OCI-LY7 (cell line): Measurements from ENCODE around the gene MRPL50. TPM values are rescaled to one million over a fixed set of nuclear protein-coding genes. Genes with fewer than 3 reads are reported as not detected.

Source experiments
- BruUV-seq: library from RNA; stranded (reverse); fragments of 400-500 nt; replicated peaks from 2 replicates; lab custom pipeline; 2021; lab: Mats Ljungman, UMichigan
- CTCF ChIA-PET: fragments of 300-600 bp; sonication (Branson Sonifier 250); formaldehyde crosslinking; loops from one replicate; lab custom pipeline; 2022; ENCODE audit warnings: antibody characterized with exemption; ENCODE audit not compliant: unreplicated experiment; lab: Charles Lee
- POLR2A ChIA-PET: fragments of 300-600 bp; sonication (Branson Sonifier 250); formaldehyde crosslinking; loops from one replicate; lab custom pipeline; 2022; ENCODE audit warnings: antibody characterized with exemption; lab: Charles Lee
- DNase-seq: peaks from one replicate; pipeline ENCODE4 v3.0.0-alpha.2; 2015; ENCODE audit warnings: low spot score
- H2AFZ ChIP-seq: fragments of 200-600 bp; sonication (generic), shearing (Covaris generic); 2 replicates; pipeline ENCODE4 v1.6.1; 2014; ENCODE audit warnings: mild to moderate bottlenecking, antibody characterized with exemption, low read length, moderate library complexity
- H3K27ac ChIP-seq: fragments of 200-600 bp; sonication (generic); 2 replicates; pipeline ENCODE4 v1.5.1; 2014; ENCODE audit warnings: mixed run types, low read depth, mild to moderate bottlenecking, moderate library complexity, low read length, inconsistent platforms; ENCODE audit not compliant: poor library complexity, severe bottlenecking
- H3K36me3 ChIP-seq: fragments of 200-600 bp; sonication (generic); 2 replicates; pipeline ENCODE4 v1.6.1; 2014; ENCODE audit warnings: mild to moderate bottlenecking, antibody characterized with exemption, low read length, moderate library complexity, mixed read lengths; ENCODE audit not compliant: insufficient read depth
- H3K4me1 ChIP-seq: fragments of 200-600 bp; sonication (generic); 2 replicates; pipeline ENCODE4 v1.5.1; 2014; ENCODE audit warnings: mild to moderate bottlenecking, low read length; ENCODE audit not compliant: insufficient read depth, poor library complexity, severe bottlenecking
- H3K4me2 ChIP-seq: fragments of 200-600 bp; sonication (generic); 2 replicates; pipeline ENCODE4 v1.6.1; 2014; ENCODE audit warnings: mild to moderate bottlenecking, low read length
- H3K4me3 ChIP-seq: fragments of 200-600 bp; sonication (generic); 2 replicates; pipeline ENCODE4 v1.5.1; 2014; ENCODE audit warnings: mild to moderate bottlenecking, low read depth, low read length; ENCODE audit not compliant: poor library complexity, severe bottlenecking
- H3K79me2 ChIP-seq: fragments of 200-600 bp; sonication (generic); 2 replicates; pipeline ENCODE4 v1.6.1; 2016; ENCODE audit warnings: low read depth, mild to moderate bottlenecking, low read length, moderate library complexity, mixed read lengths; ENCODE audit not compliant: insufficient read depth
- H3K9me2 ChIP-seq: fragments of 200-600 bp; sonication (generic); 2 replicates; pipeline ENCODE4 v1.6.1; 2016; ENCODE audit warnings: mild to moderate bottlenecking, low read length, mixed read lengths; ENCODE audit not compliant: insufficient read depth
- H3K9me3 ChIP-seq: fragments of 200-600 bp; sonication (generic); 2 replicates; pipeline ENCODE4 v1.6.1; 2014; ENCODE audit warnings: mild to moderate bottlenecking, mixed run types, low read length, mixed read lengths
- H4K20me1 ChIP-seq: fragments of 200-600 bp; sonication (generic); 2 replicates; pipeline ENCODE4 v1.6.1; 2014; ENCODE audit warnings: mild to moderate bottlenecking, antibody characterized with exemption, low read length, moderate library complexity, mixed read lengths; ENCODE audit not compliant: insufficient read depth
- CTCF ChIP-seq: fragments of 200-600 bp; sonication (generic); conservative IDR thresholded peaks from 2 replicates; pipeline ENCODE4 v1.5.1; 2014; ENCODE audit warnings: mild to moderate bottlenecking, antibody characterized with exemption, low read length, moderate library complexity, mixed read lengths
- EZH2phosphoT487 ChIP-seq: fragments of 200-600 bp; sonication (generic); IDR thresholded peaks from 2 replicates; pipeline ENCODE4 v1.6.1; 2018; ENCODE audit warnings: low read depth, borderline replicate concordance, mild to moderate bottlenecking, mixed run types, antibody characterized with exemption, low read length, moderate library complexity, mixed read lengths
- intact Hi-C: fragments of 100-400 bp; cut with micrococcal nuclease; formaldehyde crosslinking; loops from one replicate; pipeline ENCODE4 v1.10.0; 2022; ENCODE audit not compliant: unreplicated experiment
- total RNA-seq, 2 experiments: library from RNA; depleted of rRNA in 1 of 2; stranded (reverse); fragments of >200 nt in 1 of 2; shearing (Covaris generic) in 1 of 2; gene quantifications; 2 replicates each; pipeline ENCODE4 v1.2.3, GENCODE V29; 2014 to 2022

MRPL50 gene
- total RNA-seq, 2 experiments from 2014 or later = 12.8 to 18.5 TPM

GRCh38 chr9:101380295-101380694 is 18.1 kb downstream of the MRPL50 start:
- no peak overlapping the region for H3K4me3 ChIP-seq
- POLR2A ChIA-PET = interaction anchor here (0.5 to 1.1 kb wide), 4 partner anchors 12 to 957 kb away, joined by 3 to 4 read pairs (median 4); no protein-coding TSS in a partner anchor
- 0 out of 2 replicates have a peak, but pooled peaks cover 7% of the 10 kb centered on the region for H3K9me2 ChIP-seq
- CTCF ChIA-PET = no interaction called here
- no peaks in the 10 kb centered on the region for H4K20me1 ChIP-seq
- H3K9me3 ChIP-seq = 0 out of 2 replicates have a peak, but pooled peaks cover 6% of the 10 kb centered on the region
- no peaks in the 10 kb centered on the region for H3K79me2 ChIP-seq
- no peak overlapping the region for H3K4me2 ChIP-seq
- intact Hi-C loops = no loop called here
- no peak overlapping the region for H2AFZ ChIP-seq
- no peaks in the 10 kb centered on the region for H3K36me3 ChIP-seq
- H3K27ac ChIP-seq = no peak overlapping the region
- DNase-seq = no peak
- no TSS peak for BruUV-seq
- no peak for TF ChIP-seq CTCF
- no peak for TF ChIP-seq EZH2phosphoT487
- no peaks in the 10 kb centered on the region for H3K4me1 ChIP-seq

GRCh38 chr9:101376111-101376848 is 22.1 kb downstream of the MRPL50 start:
- Histone ChIP-seq H3K36me3 (no peaks in the 10 kb centered on the region), H2AFZ (no peak overlapping the region), H3K4me1 (no peaks in the 10 kb centered on the region), H3K4me2 (no peak overlapping the region), H3K9me2 (0 out of 2 replicates have a peak, but pooled peaks cover 7% of the 10 kb centered on the region), H3K4me3 (no peak overlapping the region), H3K9me3 (no peaks in the 10 kb centered on the region), H4K20me1 (no peaks in the 10 kb centered on the region), H3K79me2 (no peaks in the 10 kb centered on the region), H3K27ac (no peak overlapping the region)
- no TSS peak for BruUV-seq
- intact Hi-C loops = no loop called here
- CTCF ChIA-PET = no interaction called here
- no peak for DNase-seq
- TF ChIP-seq EZH2phosphoT487 (no peak), CTCF (no peak)
- POLR2A ChIA-PET = no interaction called here

- Histone ChIP-seq H3K4me2 (no peak overlapping the region), H3K9me3 (no peaks in the 10 kb centered on the region), H2AFZ (no peak overlapping the region), H3K9me2 (0 out of 2 replicates have a peak, but pooled peaks cover 7% of the 10 kb centered on the region), H3K27ac (no peak overlapping the region), H4K20me1 (no peaks in the 10 kb centered on the region), H3K79me2 (no peaks in the 10 kb centered on the region), H3K4me3 (no peak overlapping the region), H3K36me3 (no peaks in the 10 kb centered on the region), H3K4me1 (no peaks in the 10 kb centered on the region)
- intact Hi-C loops = no loop called here
- no TSS peak for BruUV-seq
- POLR2A ChIA-PET = no interaction called here
- CTCF ChIA-PET = no interaction called here
- no peak for TF ChIP-seq EZH2phosphoT487
- no peak for TF ChIP-seq CTCF
- DNase-seq = no peak
Measured at GRCh38 chr9:101375546-101375945, 22.9 kb downstream of the MRPL50 start.
